K562 (cell line): ENCODE results near the gene LBHD1. TPM values are rescaled to one million over a fixed set of nuclear protein-coding genes. Genes with fewer than 3 reads are reported as not detected.

Experiments
- ATAC-seq: fragments of 200-7000 bp; cut with Tn5 transposase; 3 replicates; pipeline ENCODE4 v1.9.1; 2020; ENCODE audit warnings: moderate library complexity
- BruUV-seq: library from RNA; stranded (reverse); fragments of 400-500 nt; replicated peaks from 2 replicates; lab custom pipeline; 2021; lab: Mats Ljungman, UMichigan
- CTCF ChIA-PET: fragments of 300-600 bp; formaldehyde crosslinking; extraction: SDS; loops from one replicate; lab custom pipeline; 2021; ENCODE audit warnings: low intra/inter-chr PET ratio; lab: Yijun Ruan, JAX
- POLR2A ChIA-PET: fragments of 300-600, 350-650 bp; sonication (Branson Sonifier 250); formaldehyde crosslinking; extraction: SDS; loops from one replicate; lab custom pipeline; 2021; ENCODE audit warnings: antibody characterized with exemption, inconsistent platforms; lab: Yijun Ruan, JAX
- DNase-seq, 4 experiments: peaks; one replicate each; pipeline versions ENCODE4 v3.0.0 to v3.0.0-alpha.2; 2011 to 2018; ENCODE audit warnings: low spot score in 3 of 4, mixed read lengths in 3 of 4; ENCODE audit errors: extremely low read depth in 1 of 4
- FAIRE-seq: peaks from 2 replicates; lab custom pipeline; 2011; peaks lifted over from hg19 to GRCh38; lab: Jason Lieb, UNC
- H2AFZ ChIP-seq: 2 replicates; pipeline ENCODE4 v1.6.0; 2011; ENCODE audit warnings: low read depth, low read length, control low read depth, inconsistent platforms
- H3K27ac ChIP-seq: fragments of 200-600 bp; 3 replicates; pipeline ENCODE4 v1.8.0; 2011; ENCODE audit warnings: low read depth, mild to moderate bottlenecking, control low read depth, inconsistent platforms, low read length, moderate library complexity, mixed read lengths; ENCODE audit errors: extremely low read depth
- H3K27me3 ChIP-seq, 2 experiments: fragments of 300-600 bp in 1 of 2; 2 replicates in 1 of 2; 3 replicates in 1 of 2; pipeline versions ENCODE4 v1.6.0 to v1.8.0; 2011; ENCODE audit warnings: inconsistent platforms in 2 of 2, low read length in 2 of 2, mild to moderate bottlenecking in 1 of 2, mixed read lengths in 1 of 2, moderate library complexity in 1 of 2; ENCODE audit not compliant: control insufficient read depth in 2 of 2, insufficient read depth in 2 of 2
- H3K36me3 ChIP-seq: fragments of 300-600 bp; 3 replicates; pipeline ENCODE4 v1.8.0; 2011; ENCODE audit warnings: mild to moderate bottlenecking, low read length, inconsistent platforms; ENCODE audit not compliant: control insufficient read depth, insufficient read depth
- H3K4me1 ChIP-seq, 2 experiments: fragments of 200-600 bp in 1 of 2; replicated peaks in 1 of 2; 2 replicates in 1 of 2; 3 replicates in 1 of 2; pipeline versions ENCODE4 v1.5.1 to v1.8.0; 2011; ENCODE audit warnings: inconsistent platforms in 2 of 2, low read length in 2 of 2, mild to moderate bottlenecking in 1 of 2, mixed read lengths in 1 of 2, moderate library complexity in 1 of 2; ENCODE audit not compliant: control insufficient read depth in 2 of 2, insufficient read depth in 2 of 2
- H3K4me2 ChIP-seq: 2 replicates; pipeline ENCODE4 v1.6.1; 2011; ENCODE audit warnings: low read length, control low read depth, inconsistent platforms, mixed read lengths; ENCODE audit not compliant: insufficient read depth
- H3K4me3 ChIP-seq: fragments of 200-600 bp; sonication (generic), shearing (Covaris generic); 2 replicates; pipeline ENCODE4 v1.5.1; 2016; ENCODE audit warnings: control low read depth, inconsistent platforms
- H3K79me2 ChIP-seq: fragments of 200-600 bp; 3 replicates; pipeline ENCODE4 v1.8.0; 2011; ENCODE audit warnings: low read length, inconsistent platforms; ENCODE audit not compliant: control insufficient read depth, insufficient read depth
- H3K9ac ChIP-seq, 2 experiments: 2 replicates each; pipeline versions ENCODE4 v1.6.0 to v1.6.1; 2011; ENCODE audit warnings: low read depth in 2 of 2, low read length in 2 of 2, control low read depth in 1 of 2, inconsistent platforms in 1 of 2, mild to moderate bottlenecking in 1 of 2, mixed read lengths in 1 of 2; ENCODE audit not compliant: insufficient read depth in 1 of 2
- H3K9me1 ChIP-seq: one replicate; pipeline ENCODE4 v1.6.0; 2011; ENCODE audit warnings: inconsistent platforms, mild to moderate bottlenecking, low read length, moderate library complexity; ENCODE audit not compliant: control insufficient read depth, insufficient read depth
- H3K9me3 ChIP-seq: replicated peaks from 2 replicates; pipeline ENCODE4 v1.5.1; 2011; ENCODE audit warnings: low read depth, low read length, inconsistent platforms; ENCODE audit not compliant: control insufficient read depth, insufficient read depth
- H4K20me1 ChIP-seq: replicated peaks from 2 replicates; pipeline ENCODE4 v1.6.1; 2011; ENCODE audit warnings: low read length, inconsistent platforms, mixed read lengths; ENCODE audit not compliant: control insufficient read depth, insufficient read depth
- HMGN3 ChIP-seq: IDR thresholded peaks from 2 replicates; pipeline ENCODE4 v1.6.1; 2011; ENCODE audit warnings: borderline replicate concordance, low read depth, mild to moderate bottlenecking, mixed read lengths, low read length; ENCODE audit not compliant: insufficient read length; ENCODE audit errors: extremely low read depth
- TFE3 ChIP-seq: fragments of 450-650 bp; formaldehyde crosslinking; IDR thresholded peaks from 2 replicates; pipeline ENCODE4 v1.4.0; 2020; ENCODE audit warnings: mild to moderate bottlenecking, mixed read lengths
- XRCC5 ChIP-seq: fragments of 200-400 bp; formaldehyde crosslinking; IDR thresholded peaks from 2 replicates; pipeline ENCODE4 v1.6.1; 2017; ENCODE audit warnings: low read depth, mild to moderate bottlenecking, low read length
- WGBS: fragments of 100-300 bp; shearing (Covaris generic); methylation state at CpG from one replicate; pipeline ENCODE4 v1.1.6; 2016; ENCODE audit warnings: low coverage, mixed read lengths; ENCODE audit not compliant: insufficient coverage; ENCODE audit errors: missing lambda C conversion rate; 5-methylcytosine and 5-hydroxymethylcytosine counted together
- in situ Hi-C: fragments of 300-500 bp; cut with MboI; formaldehyde crosslinking; loops from 4 replicates; pipeline ENCODE4 v1.15.0; 2018; ENCODE audit warnings: inconsistent platforms, mixed read lengths
- intact Hi-C: fragments of 100-400 bp; cut with micrococcal nuclease; formaldehyde crosslinking; loops from 2 replicates; pipeline ENCODE4 v1.14.2; 2022
- polyA plus RNA-seq, 8 experiments: library from polyadenylated mRNA; depleted of rRNA in 4 of 8; stranded (reverse) in 5 of 8; unstranded in 3 of 8; fragments of >200 nt; fragmentation: Nextera tagmentation in 2 of 8; fragmentation: Illumina TruSeq in 1 of 8; extraction: Ambion mirVana in 2 of 8; extraction: Trizol in 1 of 8; gene quantifications; 2 replicates each; pipeline versions ENCODE4 v1.2.1 to v1.2.3, GENCODE V29; 2011 to 2014; ENCODE audit warnings: inconsistent platforms in 1 of 8, missing spikeins in 1 of 8
- total RNA-seq, 7 experiments: library from RNA; depleted of rRNA in 6 of 7; stranded (reverse); fragments of >200 nt in 6 of 7; fragmentation: Illumina TruSeq in 2 of 7; extraction: Trizol in 2 of 7; gene quantifications; 2 replicates each; pipeline versions ENCODE4 v1.2.1 to v1.2.3, GENCODE V29; 2011 to 2021; ENCODE audit warnings: low replicate concordance in 1 of 7

Gene LBHD1
- total and polyA plus RNA-seq, 9 of the 15 experiments (the other 6 are each of a cell fraction or from before 2014, with no cell fraction given), result 2.6 to 28.0 (median 12.5) TPM

GRCh38 chr11:62706850-62707247 is 34.8 kb upstream of the LBHD1 start:
- peak overlapping the region; percentile 57 for H3K27ac ChIP-seq
- peaks cover 29 to 42% of the 10 kb centered on the region in 2 experiments for H3K4me1 ChIP-seq
- H3K27me3 ChIP-seq, result no peaks in the 10 kb centered on the region
- CTCF ChIA-PET, result no interaction called here
- DNase-seq (no peak), FAIRE-seq (no peak), ATAC-seq (no peak)
- peak overlapping the region; percentile 7 to 89; a peak in 2 of 4 replicates for H3K9ac ChIP-seq
- H3K4me3 ChIP-seq, result peak overlapping the region; percentile 72; the same call in 1 of the 2 replicates
- 46% methylated on average over 8 of the region's 8 CpGs for WGBS
- in situ Hi-C loops, result no loop called here
- intact Hi-C loops, result loop anchor here (2.0 to 5.0 kb wide), 2 partner anchors 20 to 310 kb away; partner anchors contain the start of gene HNRNPUL2
- H3K9me3 ChIP-seq, result no peaks in the 10 kb centered on the region
- POLR2A ChIA-PET, result interaction anchor here (0.8 to 4.1 kb wide), 14 partner anchors 11 to 149 kb away, joined by 3 to 31 read pairs (median 6); partner anchors contain the start of genes C11orf98, CSKMT, HNRNPUL2 and TTC9C
- H3K36me3 ChIP-seq, result peaks cover 67% of the 10 kb centered on the region
- H3K79me2 ChIP-seq, result peaks cover 14% of the 10 kb centered on the region
- no TSS peak for BruUV-seq
- H2AFZ ChIP-seq, result no peak overlapping the region
- peaks cover 2% of the 10 kb centered on the region for H3K9me1 ChIP-seq
- H3K4me2 ChIP-seq, result peak overlapping the region; percentile 78
- peaks cover 3% of the 10 kb centered on the region; the same call in 1 of the 2 replicates for H4K20me1 ChIP-seq
- TF ChIP-seq HMGN3 (peak; percentile 8), TFE3 (CRISPR knock-in tag) (no peak), XRCC5 (0 out of 2 replicates have a peak, but pooled peaks have one; percentile 11)
